Ishikawa (cell line): ENCODE data around the gene ATF7.

Experiments used
- CEBPB ChIP-seq: IDR thresholded peaks from 2 replicates; pipeline ENCODE4 v1.6.1; 2012
- CREB1 ChIP-seq: IDR thresholded peaks from 2 replicates; pipeline ENCODE4 v1.6.1; 2012; ENCODE audit warnings: low read depth
- EGR1 ChIP-seq: IDR thresholded peaks from 2 replicates; pipeline ENCODE4 v1.6.1; 2012
- EP300 ChIP-seq: IDR thresholded peaks from 2 replicates; pipeline ENCODE4 v1.6.1; 2012; ENCODE audit warnings: borderline replicate concordance
- FOXM1 ChIP-seq: IDR thresholded peaks from 2 replicates; pipeline ENCODE4 v1.6.1; 2012; ENCODE audit warnings: low read depth, borderline replicate concordance
- MAX ChIP-seq: IDR thresholded peaks from 2 replicates; pipeline ENCODE4 v1.6.1; 2012
- NFIC ChIP-seq: IDR thresholded peaks from 2 replicates; pipeline ENCODE4 v1.6.1; 2012
- RAD21 ChIP-seq: IDR thresholded peaks from 2 replicates; pipeline ENCODE4 v1.6.1; 2012; ENCODE audit warnings: low read depth
- REST ChIP-seq: IDR thresholded peaks from 2 replicates; pipeline ENCODE4 v1.6.1; 2012; ENCODE audit warnings: low read depth, mild to moderate bottlenecking
- TAF1 ChIP-seq: IDR thresholded peaks from 2 replicates; pipeline ENCODE4 v1.6.1; 2012; ENCODE audit warnings: low read depth, mild to moderate bottlenecking
- TCF12 ChIP-seq: IDR thresholded peaks from 2 replicates; pipeline ENCODE4 v1.6.1; 2012; ENCODE audit warnings: low read depth
- TEAD4 ChIP-seq: IDR thresholded peaks from 2 replicates; pipeline ENCODE4 v1.6.1; 2012
- USF1 ChIP-seq: IDR thresholded peaks from 2 replicates; pipeline ENCODE4 v1.6.1; 2012
- YY1 ChIP-seq: IDR thresholded peaks from 2 replicates; pipeline ENCODE4 v1.6.1; 2012; ENCODE audit warnings: low read depth
- ZBTB7A ChIP-seq: IDR thresholded peaks from 2 replicates; pipeline ENCODE4 v1.6.1; 2012; ENCODE audit warnings: low read depth

ATF7 gene

GRCh38 chr12:53472056-53472582 lies 154.1 kb downstream of the ATF7 start:
- no peak for TF ChIP-seq EGR1
- TF ChIP-seq USF1 = no peak
- TF ChIP-seq TAF1 = no peak
- TF ChIP-seq NFIC = no peak
- TF ChIP-seq YY1 = no peak
- TF ChIP-seq TEAD4 = no peak
- TF ChIP-seq MAX = no peak
- TF ChIP-seq ZBTB7A = no peak
- TF ChIP-seq RAD21 = no peak
- no peak for TF ChIP-seq REST
- no peak for TF ChIP-seq TCF12
- TF ChIP-seq CEBPB = no peak
- TF ChIP-seq FOXM1 = no peak
- no peak for TF ChIP-seq CREB1
- TF ChIP-seq EP300 = no peak

- TF ChIP-seq ZBTB7A = no peak
- TF ChIP-seq NFIC = no peak
- TF ChIP-seq TCF12 = no peak
- no peak for TF ChIP-seq EGR1
- TF ChIP-seq USF1 = no peak
- TF ChIP-seq CEBPB = no peak
- no peak for TF ChIP-seq TAF1
- no peak for TF ChIP-seq FOXM1
- no peak for TF ChIP-seq CREB1
- TF ChIP-seq REST = no peak
- no peak for TF ChIP-seq EP300
- no peak for TF ChIP-seq RAD21
- TF ChIP-seq MAX = no peak
- TF ChIP-seq YY1 = no peak
- no peak for TF ChIP-seq TEAD4
These were observed 157.9 kb downstream of the ATF7 start for GRCh38 chr12:53468282-53468681.

GRCh38 chr12:53467880-53468279 lies 158.3 kb downstream of the ATF7 start:
- TF ChIP-seq CEBPB (no peak), FOXM1 (no peak), MAX (no peak), EGR1 (no peak), TCF12 (no peak), YY1 (no peak), USF1 (no peak), NFIC (no peak), CREB1 (no peak), REST (no peak), TEAD4 (no peak), TAF1 (no peak)

GRCh38 chr12:53467082-53467481 lies 159.1 kb downstream of the ATF7 start:
- TF ChIP-seq RAD21 = no peak
- TF ChIP-seq REST = no peak
- no peak for TF ChIP-seq YY1
- TF ChIP-seq ZBTB7A = no peak
- no peak for TF ChIP-seq MAX
- TF ChIP-seq USF1 = no peak
- no peak for TF ChIP-seq CEBPB
- no peak for TF ChIP-seq FOXM1
- TF ChIP-seq CREB1 = no peak
